Measurements from ENCODE around the gene GCNT2. TPM values are rescaled to one million over a fixed set of nuclear protein-coding genes. Genes with fewer than 3 reads are reported as not detected.

GCNT2 gene
- total RNA-seq, 1 experiment from 2014 or later = 42.8 TPM

DNA sequence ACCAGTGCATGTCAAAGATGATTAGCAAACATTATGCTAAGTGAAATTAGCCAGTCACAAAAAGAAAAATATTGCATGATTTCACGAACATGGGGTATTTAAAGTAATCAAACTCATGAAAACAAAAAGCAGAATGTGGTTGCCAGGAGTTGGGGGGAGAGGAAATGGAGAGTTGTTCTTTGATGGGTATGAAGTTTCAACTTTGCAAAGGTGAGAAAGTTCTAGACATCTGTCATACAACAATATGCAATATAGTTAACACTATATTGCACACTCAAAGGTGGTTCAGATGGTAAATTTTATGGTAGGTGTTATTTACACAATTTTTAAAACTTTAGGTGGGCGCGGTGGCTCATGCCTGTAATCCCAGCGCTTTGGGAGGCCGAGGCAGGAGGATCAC, 13.4 kb upstream of the GCNT2 start:
- ATAC-seq (no peak), DNase-seq (ENCODE audit: low read depth, low spot score) (no peak)
- CTCF ChIA-PET = no interaction called here
- TF ChIP-seq, protein P1, sequence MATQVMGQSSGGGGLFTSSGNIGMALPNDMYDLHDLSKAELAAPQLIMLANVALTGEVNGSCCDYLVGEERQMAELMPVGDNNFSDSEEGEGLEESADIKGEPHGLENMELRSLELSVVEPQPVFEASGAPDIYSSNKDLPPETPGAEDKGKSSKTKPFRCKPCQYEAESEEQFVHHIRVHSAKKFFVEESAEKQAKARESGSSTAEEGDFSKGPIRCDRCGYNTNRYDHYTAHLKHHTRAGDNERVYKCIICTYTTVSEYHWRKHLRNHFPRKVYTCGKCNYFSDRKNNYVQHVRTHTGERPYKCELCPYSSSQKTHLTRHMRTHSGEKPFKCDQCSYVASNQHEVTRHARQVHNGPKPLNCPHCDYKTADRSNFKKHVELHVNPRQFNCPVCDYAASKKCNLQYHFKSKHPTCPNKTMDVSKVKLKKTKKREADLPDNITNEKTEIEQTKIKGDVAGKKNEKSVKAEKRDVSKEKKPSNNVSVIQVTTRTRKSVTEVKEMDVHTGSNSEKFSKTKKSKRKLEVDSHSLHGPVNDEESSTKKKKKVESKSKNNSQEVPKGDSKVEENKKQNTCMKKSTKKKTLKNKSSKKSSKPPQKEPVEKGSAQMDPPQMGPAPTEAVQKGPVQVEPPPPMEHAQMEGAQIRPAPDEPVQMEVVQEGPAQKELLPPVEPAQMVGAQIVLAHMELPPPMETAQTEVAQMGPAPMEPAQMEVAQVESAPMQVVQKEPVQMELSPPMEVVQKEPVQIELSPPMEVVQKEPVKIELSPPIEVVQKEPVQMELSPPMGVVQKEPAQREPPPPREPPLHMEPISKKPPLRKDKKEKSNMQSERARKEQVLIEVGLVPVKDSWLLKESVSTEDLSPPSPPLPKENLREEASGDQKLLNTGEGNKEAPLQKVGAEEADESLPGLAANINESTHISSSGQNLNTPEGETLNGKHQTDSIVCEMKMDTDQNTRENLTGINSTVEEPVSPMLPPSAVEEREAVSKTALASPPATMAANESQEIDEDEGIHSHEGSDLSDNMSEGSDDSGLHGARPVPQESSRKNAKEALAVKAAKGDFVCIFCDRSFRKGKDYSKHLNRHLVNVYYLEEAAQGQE (IDR thresholded peaks at IDR 0.05; ENCODE audit: insufficient read depth in 1 of 2, low read depth in 2 of 2, low read length in 1 of 2) = no peak
- TF ChIP-seq SIN3A (IDR thresholded peaks at IDR 0.05; ENCODE audit: borderline replicate concordance, insufficient read depth, low read depth, low read length) (no peak), POLR2AphosphoS5 (IDR thresholded peaks at IDR 0.05; ENCODE audit: low read depth, low read length) (no peak), TCF7L2 (IDR thresholded peaks at IDR 0.05; ENCODE audit: low read depth, low read length) (no peak)
- TF ChIP-seq, protein P2, sequence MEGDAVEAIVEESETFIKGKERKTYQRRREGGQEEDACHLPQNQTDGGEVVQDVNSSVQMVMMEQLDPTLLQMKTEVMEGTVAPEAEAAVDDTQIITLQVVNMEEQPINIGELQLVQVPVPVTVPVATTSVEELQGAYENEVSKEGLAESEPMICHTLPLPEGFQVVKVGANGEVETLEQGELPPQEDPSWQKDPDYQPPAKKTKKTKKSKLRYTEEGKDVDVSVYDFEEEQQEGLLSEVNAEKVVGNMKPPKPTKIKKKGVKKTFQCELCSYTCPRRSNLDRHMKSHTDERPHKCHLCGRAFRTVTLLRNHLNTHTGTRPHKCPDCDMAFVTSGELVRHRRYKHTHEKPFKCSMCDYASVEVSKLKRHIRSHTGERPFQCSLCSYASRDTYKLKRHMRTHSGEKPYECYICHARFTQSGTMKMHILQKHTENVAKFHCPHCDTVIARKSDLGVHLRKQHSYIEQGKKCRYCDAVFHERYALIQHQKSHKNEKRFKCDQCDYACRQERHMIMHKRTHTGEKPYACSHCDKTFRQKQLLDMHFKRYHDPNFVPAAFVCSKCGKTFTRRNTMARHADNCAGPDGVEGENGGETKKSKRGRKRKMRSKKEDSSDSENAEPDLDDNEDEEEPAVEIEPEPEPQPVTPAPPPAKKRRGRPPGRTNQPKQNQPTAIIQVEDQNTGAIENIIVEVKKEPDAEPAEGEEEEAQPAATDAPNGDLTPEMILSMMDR (IDR thresholded peaks at IDR 0.05) = no peak
- POLR2A ChIA-PET = no interaction called here
- in situ Hi-C loops (cut with HindIII; ENCODE audit: low pct_unique_long_range_greater_than_20kb, low sequenced_read_pairs) (no loop called here), intact Hi-C loops (cut with micrococcal nuclease; ENCODE audit: unreplicated experiment) (no loop called here)
- H3K4me3 ChIP-seq (ENCODE audit: low read depth in 2 of 2, low read length in 2 of 2) = no peak overlapping the region
- no peaks in the 10 kb centered on the region for H3K27me3 ChIP-seq (ENCODE audit: control insufficient read depth, insufficient read depth, low read length)
- BruUV-seq (replicated peaks) = no TSS peak
- H3K36me3 ChIP-seq (ENCODE audit: control insufficient read depth, insufficient read depth, low read length) = no peaks in the 10 kb centered on the region
- H3K27ac ChIP-seq (ENCODE audit: low read length) = no peak overlapping the region
- H3K4me1 ChIP-seq (ENCODE audit: control insufficient read depth, insufficient read depth, low read length) = peaks cover 16% of the 10 kb centered on the region
- H3K9me3 ChIP-seq (ENCODE audit: control insufficient read depth, insufficient read depth, low read depth, low read length) = no peaks in the 10 kb centered on the region

DNA sequence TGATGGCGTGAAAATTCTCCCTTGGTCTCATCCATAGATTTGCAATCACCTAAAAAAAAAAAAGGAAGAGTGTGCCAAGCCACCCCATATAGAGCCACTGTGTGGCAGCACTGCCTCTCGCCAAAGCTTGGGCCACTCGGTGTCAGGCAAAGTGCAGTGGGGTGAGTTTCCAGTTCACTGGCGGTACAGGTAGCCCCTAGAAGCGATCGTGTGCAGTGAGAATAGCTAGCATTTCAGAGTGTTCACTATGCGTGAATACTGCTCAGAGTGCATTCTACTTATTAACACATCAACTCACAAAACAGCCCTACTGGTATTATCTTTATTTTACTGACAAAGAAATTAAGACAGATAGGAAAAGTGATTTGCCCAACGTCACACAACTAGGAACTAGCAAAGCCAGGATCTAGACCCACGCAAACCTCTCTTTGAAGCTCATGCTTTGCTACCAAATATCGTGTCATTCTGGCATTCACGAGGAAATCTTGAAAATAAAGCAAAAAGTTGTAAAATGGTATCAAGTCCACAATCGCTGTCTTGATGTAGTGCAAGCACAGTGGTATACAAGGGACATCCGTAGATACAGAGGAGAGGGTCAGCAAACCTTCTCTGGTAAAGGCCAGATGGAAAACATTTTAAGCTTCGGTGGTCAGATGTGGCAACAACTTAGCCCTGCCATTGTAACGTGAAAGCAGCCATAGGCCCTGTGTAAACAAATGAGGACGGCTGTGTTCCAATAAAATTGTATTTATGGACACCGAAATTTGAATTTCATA, 10.4 kb upstream of the GCNT2 start:
- in situ Hi-C loops (cut with HindIII; ENCODE audit: low pct_unique_long_range_greater_than_20kb, low sequenced_read_pairs) (no loop called here), intact Hi-C loops (cut with micrococcal nuclease; ENCODE audit: unreplicated experiment) (no loop called here)
- Histone ChIP-seq H3K4me3 (ENCODE audit: low read depth in 2 of 2, low read length in 2 of 2) (peak overlapping the region; percentile 17 to 46), H3K27ac (ENCODE audit: low read length) (peak overlapping the region; percentile 64), H3K4me1 (ENCODE audit: control insufficient read depth, insufficient read depth, low read length) (peaks cover 16% of the 10 kb centered on the region), H3K9me3 (ENCODE audit: control insufficient read depth, insufficient read depth, low read depth, low read length) (no peaks in the 10 kb centered on the region), H3K36me3 (ENCODE audit: control insufficient read depth, insufficient read depth, low read length) (no peaks in the 10 kb centered on the region), H3K27me3 (ENCODE audit: control insufficient read depth, insufficient read depth, low read length) (no peaks in the 10 kb centered on the region)
- TF ChIP-seq SIN3A (IDR thresholded peaks at IDR 0.05; ENCODE audit: borderline replicate concordance, insufficient read depth, low read depth, low read length) = no peak
- TF ChIP-seq, protein P2 (IDR thresholded peaks at IDR 0.05) = peak; percentile 94
- ATAC-seq = peak; percentile 99
- no TSS peak for BruUV-seq (replicated peaks)
- POLR2A ChIA-PET = no interaction called here
- no peak for DNase-seq (ENCODE audit: low read depth, low spot score)
- CTCF ChIA-PET = interaction anchor here (0.5 to 0.9 kb wide), 2 partner anchors 10 to 33 kb away, joined by 4 read pairs; partner anchors contain the start of gene GCNT2

All from Panc1 (cell line).